HTERT RPE-1 (cell line): ENCODE results near the gene DMWD.

Source experiments
- in situ Hi-C: fragments of 300-500 bp; cut with MboI; formaldehyde crosslinking; loops from 4 replicates; pipeline ENCODE4 v1.14.3; 2020; ENCODE audit warnings: low sequenced_read_pairs

DMWD gene

GRCh38 chr19:45789035-45789786, 3.4 kb downstream of the DMWD start:
- in situ Hi-C loops, result no loop called here

DNA sequence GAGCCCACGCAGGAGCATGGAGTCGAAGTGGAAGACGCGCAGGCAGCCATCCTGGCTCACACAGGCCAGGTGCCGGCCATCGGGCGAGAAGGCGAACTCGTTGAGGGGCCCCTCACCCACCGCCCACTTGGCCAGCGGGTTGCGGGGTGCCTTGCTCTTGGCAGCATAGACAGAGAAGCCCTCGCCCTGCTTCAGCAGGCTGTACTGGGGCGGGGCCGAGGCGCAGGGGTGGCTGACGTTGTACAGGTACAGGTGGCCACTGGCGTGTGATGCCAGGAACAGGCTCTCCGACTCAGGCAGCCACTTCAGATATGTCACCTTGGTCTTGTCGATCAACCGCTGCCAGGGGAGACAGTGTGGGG, 6.1 kb downstream of the DMWD start:
- in situ Hi-C loops, result no loop called here

DNA sequence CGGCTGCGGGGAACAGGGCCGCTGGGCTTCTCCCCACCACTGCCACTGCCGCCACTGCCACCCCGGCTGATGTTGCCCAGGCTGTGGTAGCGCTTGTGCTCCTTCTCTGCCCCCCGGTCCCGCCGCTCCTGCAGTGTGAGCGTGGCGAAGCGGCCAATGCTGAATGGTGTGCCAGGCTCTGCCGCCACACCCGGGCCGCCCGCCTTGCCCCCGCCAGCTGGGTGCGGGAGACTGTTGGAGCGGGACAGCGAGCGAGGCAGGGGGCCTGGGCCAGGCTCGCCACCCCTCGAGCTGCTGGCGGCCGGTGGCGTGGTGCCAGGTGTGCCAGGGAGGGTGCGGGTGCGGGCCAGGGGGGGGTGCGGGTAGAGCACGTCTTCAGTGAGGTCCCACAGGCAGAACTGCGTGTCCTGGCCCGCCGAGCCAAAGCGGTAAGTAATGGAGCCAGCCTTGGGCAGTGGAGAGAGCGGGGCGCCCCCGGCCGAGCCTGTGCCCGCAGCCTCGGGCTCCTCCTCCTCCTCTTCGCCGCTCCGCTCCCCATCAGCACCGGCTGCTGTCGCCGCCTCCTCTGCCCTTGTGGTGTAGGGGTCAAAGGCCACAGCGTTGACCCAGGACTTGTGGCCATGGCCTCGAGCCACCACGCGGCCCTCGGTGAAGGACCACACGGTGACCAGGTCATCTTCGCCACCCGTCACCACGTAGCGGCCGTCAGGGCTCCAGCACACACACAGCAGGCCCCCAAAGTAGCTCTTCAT, 6.7 kb downstream of the DMWD start:
- in situ Hi-C loops, result no loop called here

GRCh38 chr19:45785097-45785496, 7.5 kb downstream of the DMWD start:
- in situ Hi-C loops, result no loop called here

DNA sequence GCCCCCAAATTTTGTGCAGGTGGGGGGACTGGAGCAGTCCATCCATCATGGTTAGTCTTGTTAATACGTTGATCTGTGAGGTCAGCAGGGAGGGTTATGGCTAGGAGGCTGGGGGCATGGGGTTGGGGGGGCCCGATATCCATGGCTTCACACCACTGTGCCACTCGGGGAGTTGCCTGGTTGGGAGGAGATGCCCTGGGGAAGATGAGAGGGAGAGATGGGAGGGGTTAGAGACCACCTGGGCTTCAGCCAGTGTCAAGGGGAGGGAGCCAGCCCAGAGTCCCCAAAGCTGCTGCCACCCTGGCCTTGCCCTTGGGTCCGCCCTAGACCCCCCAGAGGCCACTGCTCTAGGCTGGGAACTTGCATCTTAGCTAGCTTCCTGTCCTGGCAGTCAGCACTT, 8.5 kb downstream of the DMWD start:
- in situ Hi-C loops, result no loop called here

DNA sequence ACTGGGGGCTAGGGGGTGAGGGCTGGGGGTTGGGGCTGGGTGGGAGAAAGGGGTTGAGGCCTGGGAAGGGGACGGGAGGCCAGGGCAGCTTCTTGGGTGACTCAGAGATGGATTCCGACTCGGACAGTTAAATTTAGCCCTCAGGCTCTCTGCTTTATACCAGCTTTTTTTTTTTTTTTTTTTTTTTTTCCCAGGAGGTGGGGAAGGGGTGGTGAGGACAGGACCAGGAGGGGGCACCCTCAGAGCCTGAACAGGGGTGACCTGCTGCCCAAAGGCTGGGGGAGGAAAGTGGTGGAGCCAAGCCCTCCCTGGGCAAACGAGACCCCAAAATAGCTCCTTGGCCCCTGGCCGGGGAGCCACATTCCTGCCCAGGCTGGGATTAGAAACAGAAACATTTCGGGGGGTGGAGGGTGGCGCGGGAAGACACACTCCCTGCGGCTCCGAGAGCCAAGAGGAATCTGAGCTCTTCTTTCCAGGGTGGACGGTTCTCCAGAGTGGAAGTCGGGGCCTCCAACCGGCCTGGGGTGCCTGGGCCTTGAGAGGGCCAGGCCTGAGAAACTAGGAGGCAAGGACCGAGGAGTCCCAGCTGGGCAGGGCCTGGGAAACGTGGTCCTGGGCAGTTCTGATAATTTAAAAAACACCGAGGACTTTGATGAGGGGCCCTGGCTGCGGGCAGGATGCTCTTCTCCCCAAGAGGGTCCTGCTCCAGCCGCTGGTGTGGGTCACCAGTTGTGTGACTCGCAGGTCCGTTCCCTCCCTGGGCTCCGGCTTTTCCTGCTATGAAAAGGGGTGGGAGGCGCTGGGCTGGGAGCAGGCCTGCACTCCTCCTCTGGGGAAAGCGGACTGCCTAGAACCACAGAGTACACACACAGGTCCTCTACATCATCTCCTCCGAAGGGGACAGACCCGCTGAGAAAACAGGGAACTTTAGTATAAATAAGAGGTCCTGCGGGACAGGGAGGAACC, 9.5 kb downstream of the DMWD start:
- in situ Hi-C loops, result no loop called here

GRCh38 chr19:45782162-45782691, 10.4 kb downstream of the DMWD start, which contains the start of gene DMPK:
TSS of gene DMPK (minus strand) at chr19:45782490. CDS start at chr19:45782352, 138 bp downstream.
- in situ Hi-C loops, result no loop called here

GRCh38 chr19:45781214-45782161, 11.2 kb downstream of the DMWD start:
- in situ Hi-C loops, result no loop called here

DNA sequence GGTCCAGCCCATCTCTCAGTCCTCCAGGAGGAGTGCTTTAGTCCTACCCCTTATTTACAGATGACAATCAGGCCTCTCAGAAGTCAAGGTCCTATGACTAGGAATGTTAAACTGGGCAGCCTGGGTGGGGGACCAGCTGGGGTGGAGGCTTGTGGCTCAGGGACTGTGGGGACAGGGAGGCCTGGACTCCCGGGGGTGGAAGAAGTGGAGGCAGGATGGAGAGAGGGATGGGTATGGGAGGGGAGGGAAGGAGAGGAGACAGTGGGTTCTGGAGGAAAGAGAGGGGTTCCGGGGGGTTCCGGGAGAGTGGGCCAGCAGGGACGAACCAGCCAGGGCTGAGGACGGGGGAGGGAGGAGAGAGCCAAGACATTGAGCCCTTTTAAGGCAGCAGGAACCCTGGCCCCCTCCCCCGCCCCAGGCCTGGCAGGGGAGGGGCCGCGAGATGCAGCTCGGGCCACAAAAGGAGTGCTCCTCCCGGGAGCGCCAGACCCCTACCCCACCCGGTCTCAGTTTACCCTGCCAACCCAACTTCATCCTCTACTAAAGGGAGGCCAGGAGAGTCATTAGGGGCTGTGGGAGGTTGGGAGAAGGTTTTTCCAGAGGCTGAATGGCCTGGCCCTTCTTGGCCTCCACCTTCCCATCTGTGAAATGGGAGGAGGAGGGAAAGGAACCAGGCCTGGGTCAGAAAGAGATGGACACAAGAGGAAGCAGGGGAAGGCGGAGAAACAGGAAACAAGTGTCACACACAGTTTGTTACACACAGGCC, 12.0 kb downstream of the DMWD start:
- in situ Hi-C loops, result no loop called here

GRCh38 chr19:45780146-45780447, 12.5 kb downstream of the DMWD start:
- in situ Hi-C loops, result no loop called here

GRCh38 chr19:45779231-45780145, 13.2 kb downstream of the DMWD start:
- in situ Hi-C loops, result no loop called here

DNA sequence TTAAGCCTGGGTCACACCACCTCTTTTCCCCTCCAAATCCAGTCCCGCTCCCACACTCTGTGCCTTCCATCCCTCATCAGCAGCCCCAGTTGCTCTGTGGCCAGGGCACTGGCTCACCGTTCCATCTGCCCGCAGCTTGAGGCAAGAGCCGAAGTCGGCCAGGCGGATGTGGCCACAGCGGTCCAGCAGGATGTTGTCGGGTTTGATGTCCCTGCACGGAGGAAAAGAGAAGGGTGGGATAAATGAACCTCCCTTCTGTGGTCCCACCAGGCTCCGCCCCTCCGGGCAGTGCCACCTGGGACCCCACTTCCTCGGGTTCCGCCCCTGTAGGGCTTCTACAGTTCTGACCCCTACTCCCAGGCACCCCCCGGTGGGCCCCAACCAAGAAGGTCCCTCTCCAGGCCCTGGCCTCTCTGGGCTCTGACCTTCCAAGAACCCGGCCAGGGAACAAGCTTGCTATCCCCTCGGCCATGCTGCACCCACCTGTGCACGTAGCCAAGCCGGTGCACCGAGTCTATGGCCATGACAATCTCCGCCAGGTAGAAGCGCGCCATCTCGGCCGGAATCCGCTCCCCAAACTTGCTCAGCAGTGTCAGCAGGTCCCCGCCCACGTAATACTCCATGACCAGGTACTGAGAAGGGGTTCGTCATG, 14.5 kb downstream of the DMWD start:
- in situ Hi-C loops, result no loop called here

DNA sequence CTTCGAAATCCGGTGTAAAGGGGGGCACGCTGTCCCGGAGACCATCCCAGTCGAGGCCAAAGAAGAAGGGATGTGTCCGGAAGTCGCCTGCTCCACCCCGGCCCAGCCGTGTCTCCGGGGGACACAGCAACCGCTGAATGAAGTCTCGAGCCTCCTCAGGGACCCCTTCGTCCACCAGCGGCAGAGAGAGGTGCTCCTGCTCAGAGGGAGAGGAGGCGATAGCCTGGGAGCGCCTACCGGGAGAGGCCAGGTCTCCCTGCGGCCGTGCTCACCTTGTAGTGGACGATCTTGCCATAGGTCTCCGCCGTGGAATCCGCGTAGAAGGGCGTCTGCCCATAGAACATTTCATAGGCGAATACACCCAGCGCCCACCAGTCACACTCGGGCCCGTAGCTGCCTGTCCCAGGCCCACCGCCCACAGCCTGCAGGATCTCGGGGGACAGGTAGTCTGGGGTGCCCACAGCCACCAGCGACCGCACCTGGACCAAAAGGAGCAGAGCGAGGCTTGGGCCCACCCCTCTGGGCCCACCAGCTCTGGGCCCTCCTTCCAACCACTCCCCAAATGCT, 15.2 kb downstream of the DMWD start:
- in situ Hi-C loops, result no loop called here

DNA sequence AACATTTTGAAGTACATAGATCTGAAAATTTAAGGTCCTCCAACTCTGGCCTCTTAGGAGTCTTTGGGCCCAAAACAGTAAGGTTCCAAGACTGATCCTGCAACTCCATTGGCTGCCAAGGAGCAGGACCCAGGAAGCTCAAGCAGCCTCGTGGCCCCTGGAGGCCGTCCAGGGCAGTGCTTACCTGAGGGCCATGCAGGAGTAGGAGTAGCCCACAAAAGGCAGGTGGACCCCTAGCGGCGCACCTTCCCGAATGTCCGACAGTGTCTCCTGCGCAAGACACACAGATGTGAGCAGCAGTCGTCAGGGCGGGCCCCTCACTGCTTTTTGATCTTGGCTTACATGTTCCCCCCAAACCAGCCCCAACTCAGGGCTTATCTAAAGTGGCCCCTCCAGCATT, 17.9 kb downstream of the DMWD start:
- in situ Hi-C loops, result no loop called here

GRCh38 chr19:45773384-45773783, 19.3 kb downstream of the DMWD start:
- in situ Hi-C loops, result no loop called here

DNA sequence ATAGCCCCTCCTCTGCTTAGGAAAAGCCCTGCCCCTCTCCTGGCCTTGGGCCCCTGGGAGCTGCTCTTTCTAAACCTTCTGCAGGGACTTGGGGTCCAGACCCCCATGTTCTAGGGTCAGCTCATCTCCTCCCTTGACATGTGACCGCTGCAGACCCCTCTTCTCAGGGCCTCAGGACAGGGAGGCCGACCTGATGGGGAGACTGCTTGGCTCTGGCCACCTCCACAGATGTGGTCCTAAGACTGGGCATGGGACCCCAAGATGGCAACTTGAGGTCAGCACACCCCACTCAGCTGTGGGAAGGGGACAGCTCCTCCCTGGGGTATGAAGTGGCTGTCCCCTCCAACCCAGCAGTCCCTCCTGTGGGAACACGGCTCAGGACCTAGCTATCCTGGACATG, 19.7 kb downstream of the DMWD start:
- in situ Hi-C loops, result no loop called here

GRCh38 chr19:45772130-45772840, 20.4 kb downstream of the DMWD start:
- in situ Hi-C loops, result no loop called here
